Gastrocnemius medialis (tissue), 4 donors: ENCODE data around the gene ADGRF5.

Source experiments
- POLR2A ChIP-seq, 2 donors: fragments of 450-650 bp; IDR thresholded peaks; one replicate each; pipeline ENCODE4 v1.6.1; 2017; ENCODE audit warnings: antibody characterized with exemption in 2 of 2, mild to moderate bottlenecking in 2 of 2, moderate library complexity in 2 of 2
- TF ChIP-seq, protein P1 (sequence below), 5 experiments: fragments of 450-650 bp in 3 of 5; fragments of 200-600 bp in 2 of 5; sonication (generic) in 2 of 5; IDR thresholded peaks in 4 of 5; conservative IDR thresholded peaks in 1 of 5; 1 replicate in 4 of 5; 2 replicates in 1 of 5; pipeline ENCODE4 v1.5.1; 2016 to 2019; ENCODE audit warnings: antibody characterized with exemption in 5 of 5, mild to moderate bottlenecking in 3 of 5, moderate library complexity in 3 of 5

DNA sequence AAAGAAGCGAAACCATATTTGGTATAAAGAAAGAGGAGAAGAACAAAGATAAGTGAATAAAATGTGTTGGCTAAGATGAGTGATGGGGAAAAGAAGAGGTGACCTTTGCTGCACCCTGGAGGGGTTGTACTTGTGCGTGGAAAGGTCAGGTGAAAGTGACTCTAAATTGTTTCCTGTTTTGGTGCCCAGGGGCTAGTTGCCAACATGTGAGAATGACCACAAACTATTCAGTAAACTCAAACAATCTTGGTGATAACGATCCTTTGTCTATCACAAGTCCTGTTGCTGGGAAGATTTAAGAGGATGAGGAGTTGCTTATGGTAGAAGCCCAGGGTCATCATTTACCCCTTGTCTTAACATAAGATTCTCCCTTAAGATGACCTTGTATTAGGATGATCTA lies 57.9 kb downstream of the ADGRF5 start:
- TF ChIP-seq, protein P1, sequence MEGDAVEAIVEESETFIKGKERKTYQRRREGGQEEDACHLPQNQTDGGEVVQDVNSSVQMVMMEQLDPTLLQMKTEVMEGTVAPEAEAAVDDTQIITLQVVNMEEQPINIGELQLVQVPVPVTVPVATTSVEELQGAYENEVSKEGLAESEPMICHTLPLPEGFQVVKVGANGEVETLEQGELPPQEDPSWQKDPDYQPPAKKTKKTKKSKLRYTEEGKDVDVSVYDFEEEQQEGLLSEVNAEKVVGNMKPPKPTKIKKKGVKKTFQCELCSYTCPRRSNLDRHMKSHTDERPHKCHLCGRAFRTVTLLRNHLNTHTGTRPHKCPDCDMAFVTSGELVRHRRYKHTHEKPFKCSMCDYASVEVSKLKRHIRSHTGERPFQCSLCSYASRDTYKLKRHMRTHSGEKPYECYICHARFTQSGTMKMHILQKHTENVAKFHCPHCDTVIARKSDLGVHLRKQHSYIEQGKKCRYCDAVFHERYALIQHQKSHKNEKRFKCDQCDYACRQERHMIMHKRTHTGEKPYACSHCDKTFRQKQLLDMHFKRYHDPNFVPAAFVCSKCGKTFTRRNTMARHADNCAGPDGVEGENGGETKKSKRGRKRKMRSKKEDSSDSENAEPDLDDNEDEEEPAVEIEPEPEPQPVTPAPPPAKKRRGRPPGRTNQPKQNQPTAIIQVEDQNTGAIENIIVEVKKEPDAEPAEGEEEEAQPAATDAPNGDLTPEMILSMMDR (IDR thresholded peaks at IDR 0.05 in 4 of 5, conservative IDR thresholded peaks at IDR 0.05 in 1 of 5) = no peak
- TF ChIP-seq POLR2A (IDR thresholded peaks at IDR 0.05) = no peak
